Activated naive CD4-positive, alpha-beta T cell treated with anti-CD3 and anti-CD28 coated beads, Interleukin-2, amount 50 U/mL, for 16 hours (primary cell): ENCODE results near the gene ZNF662.

ENCODE experiments used
- DNase-seq: peaks from one replicate; pipeline ENCODE4 v3.0.0-alpha.2; 2020

The ZNF662 gene

GRCh38 chr3:42942693-42943092 lies 36.8 kb downstream of the ZNF662 start:
- no peak for DNase-seq

- no peak for DNase-seq
Measured at GRCh38 chr3:42946050-42946449, 40.1 kb downstream of the ZNF662 start.

GRCh38 chr3:42957573-42957972 lies 51.6 kb downstream of the ZNF662 start:
- DNase-seq = no peak

- DNase-seq = no peak
Measured at GRCh38 chr3:42960282-42960681, 54.3 kb downstream of the ZNF662 start.

- DNase-seq = no peak
Measured at GRCh38 chr3:42960786-42961185, 54.8 kb downstream of the ZNF662 start.

- no peak for DNase-seq
Measured at GRCh38 chr3:42961633-42962032, 55.7 kb downstream of the ZNF662 start.

- DNase-seq = no peak
Measured at GRCh38 chr3:42963269-42963668, 57.3 kb downstream of the ZNF662 start.

- DNase-seq = no peak
Measured at GRCh38 chr3:42964266-42964665, 58.3 kb downstream of the ZNF662 start.
